HG03558 (cell line): ENCODE data around the gene ORC6.
A peak's percentile ranks its signal among the peaks of the same experiment; 100 is the strongest.
"Not testable (repeated sequence)": the region's sequence is repeated elsewhere in the genome, so short reads cannot be mapped to it uniquely, and the experiment has no call there.

ENCODE experiments used
- ATAC-seq: cut with Tn5 transposase; IDR thresholded peaks from one replicate; pipeline ENCODE4 v1.9.1; 2021; ENCODE audit warnings: moderate number of reproducible peaks; ENCODE audit not compliant: unreplicated experiment; ENCODE audit errors: extremely low read depth

ORC6 gene

DNA sequence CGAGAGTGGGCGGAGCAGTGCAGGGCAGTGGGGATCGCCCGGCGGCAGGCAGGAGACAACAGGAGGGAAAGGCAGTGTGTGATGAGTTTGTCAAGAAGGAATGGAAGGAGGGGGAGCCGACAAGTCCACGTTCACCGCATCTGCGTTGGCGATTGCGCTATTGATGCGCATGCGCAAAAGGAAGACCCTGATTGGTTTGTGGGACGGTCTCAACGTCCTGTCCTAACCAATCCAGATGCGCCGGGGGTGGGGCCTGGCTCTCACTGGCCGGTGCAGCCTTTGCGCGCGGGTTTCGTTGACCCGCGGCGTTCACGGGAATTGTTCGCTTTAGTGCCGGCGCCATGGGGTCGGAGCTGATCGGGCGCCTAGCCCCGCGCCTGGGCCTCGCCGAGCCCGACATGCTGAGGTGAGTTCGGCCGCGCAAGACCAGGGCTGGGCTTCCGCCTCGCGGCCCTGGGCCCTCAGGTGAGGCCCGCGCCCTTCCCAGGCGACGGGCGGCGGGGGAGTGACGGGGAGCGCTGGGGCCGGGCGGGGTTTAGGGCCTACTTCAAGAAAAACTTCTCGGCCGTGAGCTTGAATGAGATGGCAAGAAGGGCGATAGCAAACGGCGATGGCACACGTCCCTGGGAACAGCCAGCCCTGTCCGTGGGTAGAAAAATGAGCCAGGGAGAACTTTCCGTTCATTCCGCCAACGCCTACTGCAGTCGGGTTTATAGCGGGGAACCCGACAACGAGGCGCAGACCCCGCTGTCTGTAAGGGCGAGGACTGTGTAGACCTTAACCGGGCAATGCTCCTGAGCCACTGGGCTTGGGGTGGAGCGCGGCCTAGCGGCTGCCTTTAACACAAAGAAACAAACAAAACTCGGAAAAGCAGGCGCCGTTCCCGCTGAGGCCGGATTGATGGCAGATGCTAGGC lies at the start of gene ORC6:
TSS of gene ORC6 (plus strand) at position 295 of the 916 bp plus-strand sequence. CDS start at position 342, 47 bp downstream.
- ATAC-seq: peak; percentile 41

DNA sequence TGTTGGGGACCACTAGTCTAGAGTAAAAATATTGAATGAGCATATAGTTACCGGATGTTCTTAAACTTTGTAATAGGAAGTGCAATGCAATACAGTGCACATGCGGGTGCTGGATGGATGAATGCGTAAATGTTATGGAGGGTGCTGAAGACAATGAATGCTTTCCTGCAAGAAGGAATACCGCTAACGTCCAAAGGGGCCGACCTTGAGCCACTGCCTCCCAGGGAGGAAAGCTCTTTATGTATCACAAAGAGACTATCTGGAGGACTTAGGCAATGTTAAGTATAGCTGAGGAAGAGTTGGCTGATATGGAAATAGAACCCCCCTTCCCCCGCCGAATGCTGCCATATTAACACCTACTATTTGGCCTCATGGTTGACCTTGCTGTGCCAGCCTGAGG lies 40.8 kb upstream of the ORC6 start:
- no peak for ATAC-seq

DNA sequence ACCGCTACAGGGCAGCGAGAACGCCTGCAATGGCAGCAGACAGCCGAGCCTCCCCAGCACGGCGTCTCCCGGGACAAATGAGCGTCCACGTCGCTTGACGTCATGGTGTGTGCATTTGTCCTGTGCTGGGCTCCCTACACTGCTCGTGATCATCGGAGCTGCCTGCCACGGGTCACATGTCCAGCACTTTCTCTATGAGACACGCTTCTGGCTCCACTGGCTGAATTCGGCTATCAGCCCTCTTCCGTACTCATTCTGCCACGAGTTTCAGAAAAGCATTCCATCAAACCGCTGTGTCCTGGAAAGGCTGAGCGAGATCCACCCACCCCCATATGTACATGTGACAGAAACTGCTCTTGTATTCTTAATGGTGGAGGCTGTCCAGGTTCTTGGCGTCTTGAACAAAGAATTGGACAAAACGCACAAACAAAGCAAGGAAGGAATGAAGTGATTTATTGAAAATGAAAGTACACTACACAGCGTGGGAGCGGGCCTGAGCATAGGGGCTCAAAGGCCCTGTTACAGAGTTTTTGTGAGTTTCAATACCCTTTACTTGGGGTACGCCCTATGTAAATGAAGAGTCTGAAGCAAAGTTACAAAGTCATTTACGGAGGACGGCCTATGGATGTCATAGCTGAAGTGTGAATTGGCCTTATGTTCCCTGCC lies 39.7 kb upstream of the ORC6 start:
- no peak for ATAC-seq

GRCh38 chr16:46650254-46650623 lies 39.2 kb upstream of the ORC6 start:
- ATAC-seq: no peak

GRCh38 chr16:46651305-46651704 lies 38.2 kb upstream of the ORC6 start:
- no peak for ATAC-seq

- peak; percentile 75 for ATAC-seq
Measured at GRCh38 chr16:46658925-46659324, 30.5 kb upstream of the ORC6 start.

DNA sequence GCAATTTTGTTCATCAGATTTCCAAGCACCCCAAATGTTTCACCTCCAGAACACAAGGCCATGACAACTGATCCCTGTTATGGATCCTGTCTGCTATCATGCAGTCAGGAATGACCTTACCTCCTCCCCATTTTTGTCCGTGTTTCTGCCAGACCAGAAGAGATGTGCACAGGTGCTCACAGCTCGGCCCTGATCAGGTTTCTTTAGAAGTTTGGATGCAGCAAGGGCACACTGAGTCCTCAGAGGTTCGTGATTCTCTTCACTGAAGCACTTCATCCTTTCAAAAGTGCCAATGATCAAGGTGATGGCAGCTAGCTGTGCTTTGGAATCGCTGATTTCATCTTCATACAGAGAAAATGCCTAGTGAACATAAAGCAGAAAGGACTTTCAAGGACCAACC lies 27.3 kb upstream of the ORC6 start:
- ATAC-seq: no peak

- ATAC-seq: no peak
Measured at GRCh38 chr16:46673320-46674013, 16.0 kb upstream of the ORC6 start.

DNA sequence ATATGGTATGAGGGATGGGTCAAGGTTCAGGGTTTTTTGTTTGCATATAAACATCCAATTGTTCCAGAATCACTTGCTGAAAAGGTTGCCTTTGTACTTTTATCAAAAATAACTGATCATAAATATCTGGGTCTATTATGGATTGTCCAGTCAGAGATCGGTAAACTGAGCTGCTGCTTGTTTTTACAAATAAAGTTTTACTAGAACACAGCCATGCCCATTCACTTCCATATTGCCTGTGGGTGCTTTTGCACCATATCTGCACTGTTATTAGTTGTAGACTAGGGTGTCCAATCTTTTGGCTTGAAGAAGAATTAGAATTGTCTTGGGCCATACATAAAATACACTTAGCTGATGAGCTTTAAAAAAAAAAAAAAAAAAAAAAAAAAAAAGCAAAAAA lies 11.5 kb upstream of the ORC6 start:
- ATAC-seq: not testable (repeated sequence)

GRCh38 chr16:46681867-46682266 lies 7.6 kb upstream of the ORC6 start:
- not testable (repeated sequence) for ATAC-seq

DNA sequence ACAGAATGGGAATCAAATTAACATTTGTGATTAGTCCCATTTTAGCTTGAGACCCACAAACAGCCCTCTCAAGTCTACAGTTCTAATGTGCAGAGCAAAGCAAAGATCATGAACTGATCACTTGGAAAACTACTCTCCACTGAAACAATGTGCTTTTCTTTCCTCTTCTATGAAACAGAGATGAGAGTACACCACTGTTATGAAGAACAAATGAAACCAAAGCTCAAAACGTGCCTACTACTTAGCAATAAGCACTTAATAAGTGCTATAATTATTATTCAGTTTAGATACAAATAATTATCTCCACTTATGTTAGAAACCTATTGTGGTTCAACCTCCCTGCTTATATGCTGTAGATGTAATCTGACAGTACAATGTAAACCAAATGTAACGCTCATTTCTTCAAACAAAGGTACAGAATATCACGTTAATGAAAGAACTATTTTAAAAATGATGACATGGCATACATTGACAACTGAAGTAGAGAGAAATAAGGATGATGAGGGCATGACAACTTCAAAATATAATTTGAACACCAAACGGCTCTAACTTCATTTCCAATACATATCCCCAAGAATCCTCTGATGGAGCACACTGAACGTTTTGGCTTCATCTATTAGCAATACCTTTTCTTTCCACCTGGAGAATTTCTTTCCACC lies 2.5 kb upstream of the ORC6 start:
- no peak for ATAC-seq

- ATAC-seq: no peak
Measured at GRCh38 chr16:46687486-46687885, 2.0 kb upstream of the ORC6 start.

DNA sequence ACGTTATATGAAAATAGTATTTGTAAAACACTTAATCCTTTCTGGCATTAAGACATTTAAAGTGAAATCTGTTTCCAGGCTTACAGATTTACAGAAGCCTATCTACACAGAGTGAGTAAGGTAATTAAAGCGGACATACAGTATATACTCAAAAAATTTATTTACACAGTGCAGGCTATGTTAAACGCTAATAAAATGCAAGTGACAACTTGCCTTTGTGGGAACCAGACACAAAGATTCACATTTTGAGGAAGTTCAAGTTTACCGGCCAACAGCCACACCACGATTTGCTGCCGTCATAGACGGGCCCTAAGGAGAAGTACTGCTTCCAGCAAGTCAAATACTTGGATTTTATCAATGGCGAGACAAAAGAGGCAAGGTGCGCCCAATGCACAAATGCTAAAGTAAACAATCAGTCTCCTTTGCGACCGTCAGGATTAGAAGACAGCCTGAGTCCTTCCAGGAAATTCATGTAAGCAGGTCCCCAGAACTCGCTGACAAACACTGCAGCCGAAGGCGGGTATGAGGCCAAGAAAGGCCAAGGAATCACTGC lies 1.3 kb upstream of the ORC6 start:
- ATAC-seq: no peak

- ATAC-seq: peak; percentile 74
Measured at GRCh38 chr16:46688654-46689364, 650 bp upstream of the ORC6 start, which contains the start of gene VPS35. Gene VPS35 (minus strand): TSS chr16:46689178. CDS start chr16:46689133, 45 bp downstream.

DNA sequence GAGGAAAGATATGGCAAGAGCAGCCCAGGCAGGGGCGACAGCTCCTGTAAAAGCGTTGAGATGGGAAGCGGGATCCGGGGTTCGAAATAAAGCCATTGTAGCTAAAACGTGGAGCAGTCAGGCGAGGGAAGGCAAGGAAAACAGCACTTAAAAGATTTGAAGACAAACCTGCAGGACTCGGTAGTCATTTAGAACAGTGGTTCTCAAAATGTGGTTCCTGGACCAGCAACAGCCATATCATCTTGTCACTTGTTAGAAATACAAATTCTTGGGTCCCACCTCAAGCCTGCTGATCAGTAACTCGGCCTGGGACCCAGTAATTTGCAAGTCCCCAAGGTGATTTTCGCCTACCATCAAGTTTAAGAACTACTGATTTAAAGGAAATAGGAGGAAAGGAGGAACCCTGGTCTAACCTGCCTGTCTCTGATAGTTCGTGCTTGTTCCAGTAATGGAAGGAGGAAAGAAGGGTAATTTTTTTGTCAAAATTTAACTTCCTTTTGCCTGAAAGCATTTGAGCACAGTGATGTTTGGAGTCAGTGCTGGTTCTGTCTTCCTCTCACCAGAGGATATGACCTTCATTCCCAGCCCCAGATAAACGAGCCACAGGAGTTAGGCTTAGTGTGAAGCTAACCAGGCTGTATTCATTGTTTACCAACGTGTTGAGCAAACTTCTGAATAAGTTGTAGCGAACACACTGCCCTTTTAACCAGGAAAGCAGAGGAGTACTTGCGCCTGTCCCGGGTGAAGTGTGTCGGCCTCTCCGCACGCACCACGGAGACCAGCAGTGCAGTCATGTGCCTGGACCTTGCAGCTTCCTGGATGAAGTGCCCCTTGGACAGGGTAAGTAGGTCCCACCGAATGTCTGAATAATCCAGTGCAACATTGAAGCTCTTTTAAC lies 1.1 kb downstream of the ORC6 start:
- no peak for ATAC-seq

- ATAC-seq: no peak
Measured at GRCh38 chr16:46691726-46692125, 2.3 kb downstream of the ORC6 start.

DNA sequence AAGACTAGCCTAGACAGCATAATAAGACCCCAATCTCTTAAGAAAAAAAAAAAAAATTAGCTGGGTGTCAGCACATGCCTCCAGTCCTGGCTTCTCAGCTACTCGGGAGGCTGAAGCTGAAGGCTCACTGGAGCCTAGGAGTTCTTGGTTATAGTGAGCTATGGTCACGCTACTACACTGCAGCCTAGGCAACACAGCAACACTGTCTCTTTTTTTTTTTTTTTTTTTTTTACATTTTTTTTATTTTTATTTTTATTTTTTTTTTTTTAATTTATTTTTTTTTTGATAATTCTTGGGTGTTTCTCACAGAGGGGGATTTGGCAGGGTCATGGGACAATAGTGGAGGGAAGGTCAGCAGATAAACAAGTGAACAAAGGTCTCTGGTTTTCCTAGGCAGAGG lies 4.1 kb downstream of the ORC6 start:
- ATAC-seq: no peak

- no peak for ATAC-seq
Measured at GRCh38 chr16:46695937-46696336, 6.5 kb downstream of the ORC6 start.
